Neural cell (in vitro differentiated cells): ENCODE measurements around the gene CHCHD3.

Source experiments
- EP300 ChIP-seq: fragments of 450-650 bp; conservative IDR thresholded peaks from 2 replicates; pipeline ENCODE4 v1.6.1; 2014; ENCODE audit warnings: antibody characterized with exemption, mild to moderate bottlenecking, moderate library complexity; ENCODE audit not compliant: poor library complexity, severe bottlenecking
- TF ChIP-seq, protein P1 (sequence below): fragments of 450-650 bp; IDR thresholded peaks from 2 replicates; pipeline ENCODE4 v1.5.1; 2014; ENCODE audit warnings: antibody characterized with exemption, mild to moderate bottlenecking, moderate library complexity; ENCODE audit not compliant: poor library complexity, severe bottlenecking

DNA sequence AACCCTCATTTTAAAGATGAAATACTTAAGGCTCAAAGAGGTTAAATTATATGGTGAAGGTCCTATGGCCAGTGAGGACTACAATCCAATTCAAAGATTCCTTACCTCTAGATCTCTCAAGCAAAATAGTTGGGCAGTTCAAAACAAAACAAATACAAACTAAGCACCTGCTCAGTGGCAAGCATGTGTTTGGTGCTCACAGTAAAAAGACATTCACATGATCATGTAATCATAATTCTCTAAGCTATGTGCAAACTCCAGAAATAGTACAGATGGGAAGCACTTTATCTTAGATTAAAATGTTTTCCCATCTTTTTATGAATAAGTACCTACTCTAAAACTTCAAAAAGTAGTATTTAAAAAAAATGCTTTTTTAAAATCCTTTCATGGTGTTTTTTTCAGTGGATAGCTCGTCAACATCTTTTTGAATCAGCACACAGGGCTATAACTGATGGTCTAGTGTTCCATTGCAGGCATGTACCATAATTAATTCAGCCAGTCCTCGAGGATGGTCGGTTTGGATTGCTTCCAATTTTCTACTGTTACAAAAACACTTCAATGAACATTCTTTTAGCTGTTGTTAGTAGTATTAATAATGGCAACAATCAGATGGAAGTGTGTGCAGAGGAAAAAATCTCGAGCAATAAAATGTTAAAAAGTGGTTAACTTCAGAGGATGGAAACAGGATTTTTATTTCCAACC, 58.4 kb downstream of the CHCHD3 start:
- TF ChIP-seq, protein P1, sequence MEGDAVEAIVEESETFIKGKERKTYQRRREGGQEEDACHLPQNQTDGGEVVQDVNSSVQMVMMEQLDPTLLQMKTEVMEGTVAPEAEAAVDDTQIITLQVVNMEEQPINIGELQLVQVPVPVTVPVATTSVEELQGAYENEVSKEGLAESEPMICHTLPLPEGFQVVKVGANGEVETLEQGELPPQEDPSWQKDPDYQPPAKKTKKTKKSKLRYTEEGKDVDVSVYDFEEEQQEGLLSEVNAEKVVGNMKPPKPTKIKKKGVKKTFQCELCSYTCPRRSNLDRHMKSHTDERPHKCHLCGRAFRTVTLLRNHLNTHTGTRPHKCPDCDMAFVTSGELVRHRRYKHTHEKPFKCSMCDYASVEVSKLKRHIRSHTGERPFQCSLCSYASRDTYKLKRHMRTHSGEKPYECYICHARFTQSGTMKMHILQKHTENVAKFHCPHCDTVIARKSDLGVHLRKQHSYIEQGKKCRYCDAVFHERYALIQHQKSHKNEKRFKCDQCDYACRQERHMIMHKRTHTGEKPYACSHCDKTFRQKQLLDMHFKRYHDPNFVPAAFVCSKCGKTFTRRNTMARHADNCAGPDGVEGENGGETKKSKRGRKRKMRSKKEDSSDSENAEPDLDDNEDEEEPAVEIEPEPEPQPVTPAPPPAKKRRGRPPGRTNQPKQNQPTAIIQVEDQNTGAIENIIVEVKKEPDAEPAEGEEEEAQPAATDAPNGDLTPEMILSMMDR, result no peak
- TF ChIP-seq EP300, result no peak
